GM21576 (cell line): ENCODE results near the gene RIMBP3B.
A peak's percentile ranks its signal among the peaks of the same experiment; 100 is the strongest.
"Not testable (repeated sequence)": the region's sequence is repeated elsewhere in the genome, so short reads cannot be mapped to it uniquely, and the experiment has no call there.

Source experiments
- ATAC-seq: cut with Tn5 transposase; IDR thresholded peaks from one replicate; pipeline ENCODE4 v1.9.1; 2021; ENCODE audit warnings: mild to moderate bottlenecking, moderate library complexity; ENCODE audit not compliant: unreplicated experiment

The RIMBP3B gene, protein sequence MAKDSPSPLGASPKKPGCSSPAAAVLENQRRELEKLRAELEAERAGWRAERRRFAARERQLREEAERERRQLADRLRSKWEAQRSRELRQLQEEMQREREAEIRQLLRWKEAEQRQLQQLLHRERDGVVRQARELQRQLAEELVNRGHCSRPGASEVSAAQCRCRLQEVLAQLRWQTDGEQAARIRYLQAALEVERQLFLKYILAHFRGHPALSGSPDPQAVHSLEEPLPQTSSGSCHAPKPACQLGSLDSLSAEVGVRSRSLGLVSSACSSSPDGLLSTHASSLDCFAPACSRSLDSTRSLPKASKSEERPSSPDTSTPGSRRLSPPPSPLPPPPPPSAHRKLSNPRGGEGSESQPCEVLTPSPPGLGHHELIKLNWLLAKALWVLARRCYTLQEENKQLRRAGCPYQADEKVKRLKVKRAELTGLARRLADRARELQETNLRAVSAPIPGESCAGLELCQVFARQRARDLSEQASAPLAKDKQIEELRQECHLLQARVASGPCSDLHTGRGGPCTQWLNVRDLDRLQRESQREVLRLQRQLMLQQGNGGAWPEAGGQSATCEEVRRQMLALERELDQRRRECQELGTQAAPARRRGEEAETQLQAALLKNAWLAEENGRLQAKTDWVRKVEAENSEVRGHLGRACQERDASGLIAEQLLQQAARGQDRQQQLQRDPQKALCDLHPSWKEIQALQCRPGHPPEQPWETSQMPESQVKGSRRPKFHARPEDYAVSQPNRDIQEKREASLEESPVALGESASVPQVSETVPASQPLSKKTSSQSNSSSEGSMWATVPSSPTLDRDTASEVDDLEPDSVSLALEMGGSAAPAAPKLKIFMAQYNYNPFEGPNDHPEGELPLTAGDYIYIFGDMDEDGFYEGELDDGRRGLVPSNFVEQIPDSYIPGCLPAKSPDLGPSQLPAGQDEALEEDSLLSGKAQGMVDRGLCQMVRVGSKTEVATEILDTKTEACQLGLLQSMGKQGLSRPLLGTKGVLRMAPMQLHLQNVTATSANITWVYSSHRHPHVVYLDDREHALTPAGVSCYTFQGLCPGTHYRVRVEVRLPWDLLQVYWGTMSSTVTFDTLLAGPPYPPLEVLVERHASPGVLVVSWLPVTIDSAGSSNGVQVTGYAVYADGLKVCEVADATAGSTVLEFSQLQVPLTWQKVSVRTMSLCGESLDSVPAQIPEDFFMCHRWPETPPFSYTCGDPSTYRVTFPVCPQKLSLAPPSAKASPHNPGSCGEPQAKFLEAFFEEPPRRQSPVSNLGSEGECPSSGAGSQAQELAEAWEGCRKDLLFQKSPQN (N-terminal part only)

DNA sequence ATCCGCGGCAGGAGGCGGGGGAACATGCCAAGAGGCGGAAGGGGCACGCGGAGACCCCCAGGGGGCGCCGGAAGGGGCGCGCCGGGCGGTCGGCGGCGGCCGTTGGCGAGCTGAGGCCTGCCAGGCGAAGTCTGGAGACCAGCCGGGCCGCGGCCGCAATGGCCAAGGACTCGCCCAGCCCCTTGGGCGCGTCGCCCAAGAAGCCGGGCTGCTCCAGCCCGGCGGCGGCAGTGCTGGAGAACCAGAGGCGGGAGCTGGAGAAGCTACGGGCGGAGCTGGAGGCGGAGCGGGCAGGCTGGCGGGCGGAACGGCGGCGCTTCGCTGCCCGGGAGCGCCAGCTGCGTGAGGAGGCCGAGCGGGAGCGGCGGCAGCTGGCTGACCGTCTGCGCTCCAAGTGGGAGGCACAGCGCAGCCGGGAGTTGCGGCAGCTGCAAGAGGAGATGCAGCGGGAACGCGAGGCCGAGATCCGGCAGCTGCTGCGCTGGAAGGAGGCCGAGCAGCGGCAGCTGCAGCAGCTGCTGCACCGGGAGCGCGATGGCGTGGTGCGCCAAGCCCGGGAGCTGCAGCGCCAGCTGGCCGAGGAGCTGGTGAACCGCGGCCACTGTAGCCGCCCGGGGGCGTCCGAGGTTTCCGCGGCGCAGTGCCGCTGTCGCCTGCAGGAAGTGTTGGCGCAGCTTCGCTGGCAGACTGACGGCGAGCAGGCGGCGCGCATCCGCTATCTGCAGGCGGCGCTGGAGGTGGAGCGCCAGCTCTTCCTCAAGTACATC lies at the start of gene RIMBP3B:
Gene RIMBP3B (plus strand): TSS at position 51 of the 767 bp plus-strand sequence. CDS start 108 bp downstream, at position 159.
- peak; percentile 66 for ATAC-seq

- not testable (repeated sequence) for ATAC-seq
Measured at GRCh38 chr22:21357527-21357926, 26.0 kb upstream of the RIMBP3B start.

DNA sequence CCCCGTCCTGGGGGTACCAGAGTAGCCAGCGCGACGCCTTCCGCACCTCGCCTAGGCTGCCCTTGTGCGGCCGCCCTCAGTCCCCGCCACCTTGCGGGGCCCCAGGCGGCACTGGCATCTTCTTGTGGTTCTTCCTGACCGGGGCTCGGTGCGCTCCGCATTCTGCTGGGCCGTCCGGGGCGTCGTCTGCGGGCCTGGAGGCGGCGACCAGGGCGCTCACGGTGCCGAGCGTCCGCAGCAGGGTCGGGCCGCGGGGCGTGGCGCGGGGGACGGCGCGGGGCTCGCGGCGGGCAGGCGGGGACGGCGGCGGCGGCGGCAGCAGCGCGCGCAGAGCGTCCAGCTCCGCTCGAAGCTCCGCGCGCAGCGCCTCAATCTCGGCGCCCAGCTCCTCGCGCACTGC lies 23.0 kb upstream of the RIMBP3B start:
- ATAC-seq: not testable (repeated sequence)

DNA sequence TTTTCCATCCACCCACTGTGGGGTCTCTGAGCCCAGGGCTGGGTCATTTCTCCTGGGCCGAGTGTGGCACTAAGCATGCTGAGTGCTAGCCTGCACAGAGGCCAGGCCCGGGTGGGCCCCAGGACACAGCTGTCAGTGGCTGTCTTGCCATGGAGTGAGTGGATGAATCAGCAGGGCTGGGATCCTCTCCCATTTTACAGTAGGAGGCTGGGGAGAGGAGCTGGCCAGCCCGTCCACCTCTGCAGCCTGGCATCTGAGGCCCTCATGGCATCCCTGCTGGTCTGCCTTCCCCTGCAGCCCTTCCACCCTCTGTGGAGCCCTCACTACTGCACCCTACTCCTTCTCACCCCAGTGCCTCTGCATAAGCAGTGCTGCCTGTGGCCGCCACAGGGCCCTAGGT lies 21.1 kb upstream of the RIMBP3B start:
- ATAC-seq: not testable (repeated sequence)

GRCh38 chr22:21363061-21363460 lies 20.5 kb upstream of the RIMBP3B start:
- ATAC-seq: not testable (repeated sequence)

GRCh38 chr22:21363803-21364202 lies 19.7 kb upstream of the RIMBP3B start:
- ATAC-seq: not testable (repeated sequence)

GRCh38 chr22:21364362-21364761 lies 19.2 kb upstream of the RIMBP3B start:
- not testable (repeated sequence) for ATAC-seq

GRCh38 chr22:21365337-21365736 lies 18.2 kb upstream of the RIMBP3B start:
- not testable (repeated sequence) for ATAC-seq

DNA sequence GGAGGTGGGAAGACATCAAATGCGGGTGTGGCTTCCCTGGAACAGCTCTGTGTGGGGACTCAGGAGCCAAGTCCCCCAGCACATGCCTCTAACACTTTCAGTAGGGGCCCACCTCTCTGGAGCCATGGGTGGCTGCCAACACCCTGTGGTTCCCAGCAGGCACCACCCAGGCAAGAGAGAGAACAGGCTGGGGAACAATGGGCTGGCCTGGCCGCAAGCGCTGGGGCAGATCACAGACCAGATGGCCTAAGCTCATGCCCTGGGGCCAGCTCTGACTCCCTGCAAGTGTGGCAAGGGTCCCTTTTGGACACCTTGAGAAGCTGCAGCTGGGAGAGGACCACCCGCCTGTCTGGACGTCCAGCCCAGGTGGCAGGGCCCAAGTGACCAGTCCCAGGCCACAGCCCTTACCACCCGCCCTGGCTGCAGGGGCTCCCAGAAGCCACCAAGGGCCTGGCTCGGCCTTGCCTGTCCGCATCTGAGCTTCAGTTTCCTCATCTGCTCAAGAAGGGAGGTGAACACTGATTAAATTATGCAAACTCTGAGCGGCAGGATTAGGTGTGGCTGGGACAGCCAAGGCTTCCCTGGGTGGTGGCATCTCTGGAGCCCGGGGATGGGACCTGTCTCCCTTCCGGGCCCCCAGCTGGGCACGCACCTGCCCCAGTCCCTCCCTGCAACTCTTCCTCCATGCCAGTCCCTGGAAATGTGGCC lies 14.8 kb upstream of the RIMBP3B start:
- ATAC-seq: not testable (repeated sequence)

GRCh38 chr22:21375880-21376279 lies 7.7 kb upstream of the RIMBP3B start:
- not testable (repeated sequence) for ATAC-seq

GRCh38 chr22:21384468-21385357 lies 1.2 kb downstream of the RIMBP3B start:
- ATAC-seq: peak; percentile 28

DNA sequence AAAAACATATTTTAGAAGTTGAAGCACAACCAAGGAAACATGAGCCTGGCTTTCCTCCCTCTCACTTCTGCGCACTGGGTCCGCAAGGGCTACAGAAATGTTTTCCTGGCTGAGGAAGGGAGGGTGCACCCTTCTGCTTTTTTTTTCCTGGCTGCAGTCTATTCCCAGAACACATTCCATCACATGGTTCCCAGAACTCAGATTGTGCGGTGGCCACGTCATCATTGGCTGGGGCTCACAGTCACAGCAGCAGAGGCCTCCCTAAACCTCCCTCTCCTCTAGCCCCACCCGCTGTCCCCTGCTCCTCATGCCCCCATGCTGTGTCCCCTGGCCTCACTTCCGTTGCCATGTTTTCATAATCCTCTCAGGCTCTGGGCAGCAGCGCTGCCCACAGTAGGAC lies 5.9 kb downstream of the RIMBP3B start:
- ATAC-seq: not testable (repeated sequence)

- ATAC-seq: not testable (repeated sequence)
Measured at GRCh38 chr22:21390013-21390412, 6.5 kb downstream of the RIMBP3B start.

DNA sequence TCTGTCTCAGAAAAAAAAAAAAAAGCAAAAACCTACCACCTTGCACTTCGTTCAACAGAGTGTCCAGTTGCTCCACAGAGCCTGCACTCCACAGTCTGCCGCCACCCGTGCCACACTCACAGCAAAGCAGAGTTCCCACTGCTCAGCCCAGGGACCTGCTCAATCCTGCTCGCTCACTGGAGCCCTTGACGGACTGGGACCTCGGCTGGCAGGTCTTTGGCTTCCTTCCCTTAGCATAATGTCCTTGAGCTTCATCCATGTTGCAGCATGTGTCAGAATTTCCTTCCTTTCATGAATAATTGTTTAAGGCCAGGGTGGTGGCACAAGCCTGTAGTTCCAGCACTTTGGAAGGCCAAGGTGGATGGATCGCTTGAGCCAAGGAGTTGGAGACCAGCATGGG lies 11.1 kb downstream of the RIMBP3B start:
- ATAC-seq: not testable (repeated sequence)

- ATAC-seq: not testable (repeated sequence)
Measured at GRCh38 chr22:21401197-21401969, 17.8 kb downstream of the RIMBP3B start.

DNA sequence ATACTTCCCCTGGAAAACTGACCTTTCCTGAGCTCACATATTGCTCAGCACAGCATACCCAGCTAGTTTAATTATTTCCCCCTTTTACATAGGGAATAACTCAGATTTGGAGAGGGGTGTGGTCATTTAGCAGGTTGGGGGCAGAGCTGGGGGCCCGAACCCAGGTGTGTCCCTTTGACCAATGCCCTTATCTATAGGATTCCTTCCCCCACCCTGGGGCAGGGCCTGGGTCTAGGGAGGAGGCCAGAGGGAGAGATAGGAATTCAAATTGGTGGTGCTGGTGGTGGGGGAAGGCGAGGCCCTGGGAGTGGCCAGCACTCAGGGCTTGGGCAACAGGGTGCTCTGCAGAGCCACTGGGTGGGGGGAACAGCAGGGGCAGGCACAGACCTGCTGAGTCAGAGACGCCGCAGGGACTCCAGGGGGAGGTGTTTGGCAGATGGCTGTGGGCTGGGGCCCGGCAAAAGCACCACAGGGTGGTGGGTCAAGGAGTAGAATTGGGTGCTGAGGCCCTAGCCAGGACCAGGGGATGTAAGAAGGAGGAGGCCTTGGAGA lies 19.3 kb downstream of the RIMBP3B start:
- not testable (repeated sequence) for ATAC-seq

DNA sequence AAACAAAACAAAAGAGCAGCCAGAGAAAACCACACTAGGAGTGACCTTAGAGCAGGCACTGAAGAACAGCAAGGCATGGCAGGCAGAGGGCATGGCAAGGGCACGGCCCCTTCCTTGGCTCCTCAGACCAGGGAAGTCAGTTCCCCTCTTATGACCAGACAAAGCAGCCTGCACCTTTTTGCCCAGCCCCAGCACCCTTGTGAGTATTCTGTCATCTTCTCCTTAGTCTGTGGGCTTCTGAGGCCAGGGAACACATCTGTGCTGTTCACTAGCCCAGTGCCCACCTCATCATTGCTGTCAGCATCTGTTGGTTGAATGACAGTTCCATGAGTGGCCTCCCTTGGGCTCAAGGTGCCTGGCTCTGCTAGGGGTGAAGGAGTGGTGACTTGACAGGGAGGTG lies 23.6 kb downstream of the RIMBP3B start:
- not testable (repeated sequence) for ATAC-seq
